Measurements from ENCODE around the gene NEUROG1.

GRCh38 chr5:135578685-135579341, 43.0 kb upstream of the NEUROG1 start, which contains the start of gene CXCL14:
- TF ChIP-seq CTCF (IDR thresholded peaks at IDR 0.05; ENCODE audit: poor library complexity, severe bottlenecking) (no peak), TAF1 (IDR thresholded peaks at IDR 0.05; ENCODE audit: low read depth) (no peak), POLR2AphosphoS5 (IDR thresholded peaks at IDR 0.05) (no peak), RAD21 (conservative IDR thresholded peaks at IDR 0.05) (no peak), REST (IDR thresholded peaks at IDR 0.05; ENCODE audit: borderline replicate concordance) (no peak)
